WTC11 (cell line): ENCODE measurements around the gene GIT1.

ENCODE experiments used
- CBFB ChIP-seq: sonication (generic); formaldehyde crosslinking; IDR thresholded peaks from 2 replicates; pipeline ENCODE4 v1.8.1; 2022; ENCODE audit warnings: mild to moderate bottlenecking, low read depth, missing genetic modification reagents
- CREM ChIP-seq: sonication (generic); formaldehyde crosslinking; IDR thresholded peaks from 2 replicates; pipeline ENCODE4 v1.8.1; 2022; ENCODE audit warnings: mild to moderate bottlenecking, missing genetic modification reagents, moderate library complexity
- GABPB1 ChIP-seq: sonication (generic); formaldehyde crosslinking; IDR thresholded peaks from 2 replicates; pipeline ENCODE4 v1.8.1; 2023; ENCODE audit warnings: mild to moderate bottlenecking, missing genetic modification reagents
- KAT7 ChIP-seq: sonication (generic); formaldehyde crosslinking; IDR thresholded peaks from 2 replicates; pipeline ENCODE4 v1.8.1; 2023; ENCODE audit warnings: missing genetic modification reagents, mild to moderate bottlenecking, borderline replicate concordance
- NFYB ChIP-seq: sonication (generic); formaldehyde crosslinking; conservative IDR thresholded peaks from 2 replicates; pipeline ENCODE4 v1.8.0; 2022; ENCODE audit warnings: low read depth, missing genetic modification reagents
- ZBTB43 ChIP-seq: sonication (generic); formaldehyde crosslinking; IDR thresholded peaks from 2 replicates; pipeline ENCODE4 v1.8.1; 2023; ENCODE audit warnings: mild to moderate bottlenecking, missing genetic modification reagents
- TF ChIP-seq, protein P1 (sequence below): sonication (generic); formaldehyde crosslinking; IDR thresholded peaks from 2 replicates; pipeline ENCODE4 v1.8.1; 2023; ENCODE audit warnings: mild to moderate bottlenecking, missing genetic modification reagents, moderate library complexity
- TF ChIP-seq, protein P2 (sequence below): sonication (generic); formaldehyde crosslinking; IDR thresholded peaks from 2 replicates; pipeline ENCODE4 v1.8.1; 2023; ENCODE audit warnings: mild to moderate bottlenecking, moderate library complexity, missing genetic modification reagents
- TF ChIP-seq, protein P3 (sequence below): fragments of 200-600 bp; IDR thresholded peaks from 2 replicates; pipeline ENCODE4 v1.8.0; 2022; ENCODE audit warnings: antibody characterized with exemption

GRCh38 chr17:29615048-29615385 is 25.6 kb upstream of the GIT1 start:
- TF ChIP-seq KAT7 (CRISPR knock-in tag) (no peak), CBFB (CRISPR knock-in tag) (no peak), NFYB (CRISPR knock-in tag) (no peak), CREM (no peak), GABPB1 (CRISPR knock-in tag) (no peak), ZBTB43 (CRISPR knock-in tag) (no peak)
- TF ChIP-seq, protein P1, sequence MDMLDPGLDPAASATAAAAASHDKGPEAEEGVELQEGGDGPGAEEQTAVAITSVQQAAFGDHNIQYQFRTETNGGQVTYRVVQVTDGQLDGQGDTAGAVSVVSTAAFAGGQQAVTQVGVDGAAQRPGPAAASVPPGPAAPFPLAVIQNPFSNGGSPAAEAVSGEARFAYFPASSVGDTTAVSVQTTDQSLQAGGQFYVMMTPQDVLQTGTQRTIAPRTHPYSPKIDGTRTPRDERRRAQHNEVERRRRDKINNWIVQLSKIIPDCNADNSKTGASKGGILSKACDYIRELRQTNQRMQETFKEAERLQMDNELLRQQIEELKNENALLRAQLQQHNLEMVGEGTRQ (CRISPR knock-in tag), result no peak
- TF ChIP-seq, protein P2, sequence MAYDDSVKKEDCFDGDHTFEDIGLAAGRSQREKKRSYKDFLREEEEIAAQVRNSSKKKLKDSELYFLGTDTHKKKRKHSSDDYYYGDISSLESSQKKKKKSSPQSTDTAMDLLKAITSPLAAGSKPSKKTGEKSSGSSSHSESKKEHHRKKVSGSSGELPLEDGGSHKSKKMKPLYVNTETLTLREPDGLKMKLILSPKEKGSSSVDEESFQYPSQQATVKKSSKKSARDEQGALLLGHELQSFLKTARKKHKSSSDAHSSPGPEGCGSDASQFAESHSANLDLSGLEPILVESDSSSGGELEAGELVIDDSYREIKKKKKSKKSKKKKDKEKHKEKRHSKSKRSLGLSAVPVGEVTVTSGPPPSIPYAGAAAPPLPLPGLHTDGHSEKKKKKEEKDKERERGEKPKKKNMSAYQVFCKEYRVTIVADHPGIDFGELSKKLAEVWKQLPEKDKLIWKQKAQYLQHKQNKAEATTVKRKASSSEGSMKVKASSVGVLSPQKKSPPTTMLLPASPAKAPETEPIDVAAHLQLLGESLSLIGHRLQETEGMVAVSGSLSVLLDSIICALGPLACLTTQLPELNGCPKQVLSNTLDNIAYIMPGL (CRISPR knock-in tag), result no peak
- TF ChIP-seq, protein P3, sequence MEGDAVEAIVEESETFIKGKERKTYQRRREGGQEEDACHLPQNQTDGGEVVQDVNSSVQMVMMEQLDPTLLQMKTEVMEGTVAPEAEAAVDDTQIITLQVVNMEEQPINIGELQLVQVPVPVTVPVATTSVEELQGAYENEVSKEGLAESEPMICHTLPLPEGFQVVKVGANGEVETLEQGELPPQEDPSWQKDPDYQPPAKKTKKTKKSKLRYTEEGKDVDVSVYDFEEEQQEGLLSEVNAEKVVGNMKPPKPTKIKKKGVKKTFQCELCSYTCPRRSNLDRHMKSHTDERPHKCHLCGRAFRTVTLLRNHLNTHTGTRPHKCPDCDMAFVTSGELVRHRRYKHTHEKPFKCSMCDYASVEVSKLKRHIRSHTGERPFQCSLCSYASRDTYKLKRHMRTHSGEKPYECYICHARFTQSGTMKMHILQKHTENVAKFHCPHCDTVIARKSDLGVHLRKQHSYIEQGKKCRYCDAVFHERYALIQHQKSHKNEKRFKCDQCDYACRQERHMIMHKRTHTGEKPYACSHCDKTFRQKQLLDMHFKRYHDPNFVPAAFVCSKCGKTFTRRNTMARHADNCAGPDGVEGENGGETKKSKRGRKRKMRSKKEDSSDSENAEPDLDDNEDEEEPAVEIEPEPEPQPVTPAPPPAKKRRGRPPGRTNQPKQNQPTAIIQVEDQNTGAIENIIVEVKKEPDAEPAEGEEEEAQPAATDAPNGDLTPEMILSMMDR, result no peak
